ENCODE data around the gene APBA2.

DNA sequence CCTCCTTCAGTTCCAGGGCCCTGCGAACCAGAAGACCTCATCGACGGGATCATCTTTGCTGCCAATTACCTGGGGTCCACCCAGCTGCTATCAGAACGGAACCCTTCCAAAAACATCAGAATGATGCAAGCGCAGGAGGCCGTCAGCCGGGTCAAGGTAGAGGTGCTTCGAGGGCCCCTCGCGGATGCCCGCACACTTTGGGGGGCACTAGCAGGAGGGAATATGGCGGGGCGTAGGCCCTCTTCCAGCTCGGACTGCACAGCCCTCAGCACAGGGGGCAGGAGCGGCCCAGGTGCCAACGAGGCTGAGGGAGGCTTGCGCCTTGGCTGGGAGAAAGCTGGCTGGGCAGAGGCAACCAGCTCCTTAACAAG, 207.3 kb downstream of the APBA2 start:
- no peak for TF ChIP-seq CTCF (IDR thresholded peaks at IDR 0.05; ENCODE audit: low read length)
- no peak for TF ChIP-seq EZH2phosphoT487 (IDR thresholded peaks at IDR 0.05; ENCODE audit: low read length)
- TF ChIP-seq EZH2 (optimal IDR thresholded peaks at IDR 0.05; ENCODE audit: low read depth, low read length), result no peak

All from MM.1S (cell line).